Keratinocyte (primary cell): ENCODE data around the gene ZBTB7B. TPM values are rescaled to one million over a fixed set of nuclear protein-coding genes. Genes with fewer than 3 reads are reported as not detected.

ENCODE experiments used
- DNase-seq: peaks from one replicate; pipeline ENCODE4 v3.0.0-alpha.2; 2011; ENCODE audit warnings: low read depth, missing footprints, low spot score
- FAIRE-seq: peaks from 2 replicates; lab custom pipeline; 2011; peaks lifted over from hg19 to GRCh38; lab: Jason Lieb, UNC
- H2AFZ ChIP-seq: 2 replicates; pipeline ENCODE4 v1.6.0; 2012; ENCODE audit warnings: low read length, control low read depth, inconsistent platforms; ENCODE audit not compliant: control insufficient read depth
- H3K27ac ChIP-seq: 2 replicates; pipeline ENCODE4 v1.5.1; 2011; ENCODE audit warnings: low read length; ENCODE audit not compliant: control insufficient read depth, insufficient read depth
- H3K27me3 ChIP-seq: 3 replicates; pipeline ENCODE4 v1.6.0; 2011; ENCODE audit warnings: low read length; ENCODE audit not compliant: control insufficient read depth, insufficient read depth; ENCODE audit errors: extremely low read depth
- H3K36me3 ChIP-seq, 2 experiments: 2 replicates in 1 of 2; 3 replicates in 1 of 2; pipeline ENCODE4 v1.5.1; 2011; ENCODE audit warnings: low read length in 2 of 2, mild to moderate bottlenecking in 1 of 2; ENCODE audit not compliant: control insufficient read depth in 2 of 2, insufficient read depth in 2 of 2; ENCODE audit errors: extremely low read depth in 1 of 2
- H3K4me1 ChIP-seq: 3 replicates; pipeline ENCODE4 v1.5.1; 2011; ENCODE audit warnings: low read length; ENCODE audit not compliant: control insufficient read depth, insufficient read depth; ENCODE audit errors: extremely low read depth
- H3K4me2 ChIP-seq: 3 replicates; pipeline ENCODE4 v1.6.0; 2011; ENCODE audit warnings: low read depth, low read length; ENCODE audit not compliant: control insufficient read depth, insufficient read depth; ENCODE audit errors: extremely low read depth
- H3K4me3 ChIP-seq, 3 experiments: fragments of 200-600 bp in 1 of 3; sonication (generic) in 1 of 3; 2 replicates in 2 of 3; 3 replicates in 1 of 3; pipeline ENCODE4 v1.5.1; 2011 to 2016; ENCODE audit warnings: low read length in 3 of 3, mild to moderate bottlenecking in 3 of 3, control low read depth in 2 of 3, inconsistent platforms in 1 of 3, low read depth in 1 of 3, mixed read lengths in 1 of 3, mixed run types in 1 of 3, moderate library complexity in 1 of 3; ENCODE audit not compliant: control insufficient read depth in 2 of 3, insufficient read depth in 2 of 3; ENCODE audit errors: extremely low read depth in 1 of 3
- H3K79me2 ChIP-seq: 2 replicates; pipeline ENCODE4 v1.6.0; 2012; ENCODE audit warnings: low read length; ENCODE audit not compliant: control insufficient read depth, insufficient read depth
- H3K9ac ChIP-seq: 3 replicates; pipeline ENCODE4 v1.6.0; 2011; ENCODE audit warnings: low read length; ENCODE audit not compliant: control insufficient read depth, insufficient read depth; ENCODE audit errors: extremely low read depth
- H3K9me1 ChIP-seq: 3 replicates; pipeline ENCODE4 v1.6.0; 2011; ENCODE audit warnings: low read length; ENCODE audit not compliant: control insufficient read depth, insufficient read depth; ENCODE audit errors: extremely low read depth
- H3K9me3 ChIP-seq: 2 replicates; pipeline ENCODE4 v1.5.1; 2012; ENCODE audit warnings: low read depth, low read length; ENCODE audit not compliant: control insufficient read depth
- H4K20me1 ChIP-seq: 3 replicates; pipeline ENCODE4 v1.6.0; 2011; ENCODE audit warnings: low read length; ENCODE audit not compliant: control insufficient read depth, insufficient read depth; ENCODE audit errors: extremely low read depth
- EZH2 ChIP-seq: IDR thresholded peaks from one replicate; pipeline ENCODE4 v1.6.1; 2012; ENCODE audit warnings: inconsistent platforms, mild to moderate bottlenecking, low read length, moderate library complexity
- dilution Hi-C: fragments of 300-500 bp; cut with MboI; formaldehyde crosslinking; loops from one replicate; pipeline ENCODE4 v1.7.0; 2020; ENCODE audit warnings: low sequenced_read_pairs; ENCODE audit not compliant: extremely low pct_ligation_motif_present
- polyA plus RNA-seq, 5 experiments: library from polyadenylated mRNA; depleted of rRNA in 3 of 5; stranded (reverse) in 3 of 5; stranded (forward) in 1 of 5; unstranded in 1 of 5; fragments of >200 nt; gene quantifications; 1 replicate in 1 of 5; 2 replicates in 3 of 5; 3 replicates in 1 of 5; pipeline versions ENCODE4 v1.2.1 to v1.2.3, GENCODE V29; 2011 to 2012; ENCODE audit warnings: missing spikeins in 2 of 5, low read depth in 1 of 5, low replicate concordance in 1 of 5
- TF ChIP-seq, protein P1 (sequence below), 3 experiments: IDR thresholded peaks in 1 of 3; conservative IDR thresholded peaks in 1 of 3; optimal IDR thresholded peaks in 1 of 3; 2 replicates in 2 of 3; 3 replicates in 1 of 3; pipeline versions ENCODE3 to v1.5.1; 2011; ENCODE audit warnings: low read length in 3 of 3, mild to moderate bottlenecking in 3 of 3, moderate library complexity in 2 of 3, control low read depth in 1 of 3, inconsistent platforms in 1 of 3; ENCODE audit not compliant: insufficient read depth in 2 of 3; ENCODE audit errors: extremely low read depth in 1 of 3

Gene ZBTB7B
- polyA plus RNA-seq, 1 donor (not counting 4 experiments of a cell fraction or from before 2014, with no cell fraction given), result 20.9 TPM

DNA sequence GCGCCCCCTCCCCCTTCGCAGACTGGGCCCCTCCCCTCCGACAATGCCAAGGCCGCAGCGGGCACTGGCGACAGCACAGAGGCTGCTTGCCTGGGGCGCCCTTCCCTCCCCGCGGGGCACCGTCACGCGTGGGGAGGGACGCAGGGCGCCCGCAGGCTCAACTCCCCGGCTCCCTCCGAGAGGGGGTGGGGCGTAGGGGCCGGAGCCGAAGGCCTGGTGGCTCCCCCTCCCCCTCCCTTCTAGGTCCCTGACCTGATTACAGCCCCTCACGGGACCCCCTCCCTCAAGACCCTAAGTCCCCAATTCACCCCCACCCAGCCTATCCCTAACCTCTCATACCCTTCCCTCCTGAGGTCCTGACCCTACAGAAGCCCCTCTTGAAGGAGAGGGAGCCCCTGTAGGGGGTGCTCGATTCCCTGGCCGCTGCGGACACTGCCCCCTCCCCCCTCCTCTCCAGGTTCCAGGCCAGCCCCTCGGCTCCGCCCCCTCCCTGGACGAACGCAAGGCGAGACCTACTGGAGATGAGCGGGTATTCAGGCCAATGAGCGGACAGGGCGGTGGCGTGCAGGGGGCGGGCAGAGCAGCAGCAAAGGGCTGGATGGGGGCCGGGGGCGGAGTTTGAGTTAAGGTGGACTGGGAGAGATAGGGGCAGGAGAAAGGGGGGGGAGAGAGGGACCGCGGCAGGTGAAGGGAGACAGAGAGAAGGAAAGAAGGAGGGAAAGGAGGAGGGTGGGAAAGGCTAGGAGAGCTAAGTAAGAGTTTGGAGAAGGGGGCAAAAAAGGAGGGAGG is 733 bp upstream of the ZBTB7B start:
- dilution Hi-C loops, result no loop called here
- Histone ChIP-seq H3K36me3 (peaks cover under 1 to 7% of the 10 kb centered on the region in 2 experiments), H3K4me3 (peak overlapping the region; percentile 76 to 87 (median 83)), H3K27me3 (no peaks in the 10 kb centered on the region), H3K79me2 (peaks cover 39% of the 10 kb centered on the region), H3K9me3 (no peaks in the 10 kb centered on the region), H3K9ac (peak overlapping the region; percentile 75), H2AFZ (peak overlapping the region; percentile 90), H3K4me1 (peaks cover 40% of the 10 kb centered on the region), H3K27ac (peak overlapping the region; percentile 72), H4K20me1 (no peaks in the 10 kb centered on the region), H3K4me2 (peak overlapping the region; percentile 87), H3K9me1 (no peaks in the 10 kb centered on the region)
- DNase-seq (peak; percentile 97), FAIRE-seq (no peak)
- no peak for TF ChIP-seq EZH2
- TF ChIP-seq, protein P1, sequence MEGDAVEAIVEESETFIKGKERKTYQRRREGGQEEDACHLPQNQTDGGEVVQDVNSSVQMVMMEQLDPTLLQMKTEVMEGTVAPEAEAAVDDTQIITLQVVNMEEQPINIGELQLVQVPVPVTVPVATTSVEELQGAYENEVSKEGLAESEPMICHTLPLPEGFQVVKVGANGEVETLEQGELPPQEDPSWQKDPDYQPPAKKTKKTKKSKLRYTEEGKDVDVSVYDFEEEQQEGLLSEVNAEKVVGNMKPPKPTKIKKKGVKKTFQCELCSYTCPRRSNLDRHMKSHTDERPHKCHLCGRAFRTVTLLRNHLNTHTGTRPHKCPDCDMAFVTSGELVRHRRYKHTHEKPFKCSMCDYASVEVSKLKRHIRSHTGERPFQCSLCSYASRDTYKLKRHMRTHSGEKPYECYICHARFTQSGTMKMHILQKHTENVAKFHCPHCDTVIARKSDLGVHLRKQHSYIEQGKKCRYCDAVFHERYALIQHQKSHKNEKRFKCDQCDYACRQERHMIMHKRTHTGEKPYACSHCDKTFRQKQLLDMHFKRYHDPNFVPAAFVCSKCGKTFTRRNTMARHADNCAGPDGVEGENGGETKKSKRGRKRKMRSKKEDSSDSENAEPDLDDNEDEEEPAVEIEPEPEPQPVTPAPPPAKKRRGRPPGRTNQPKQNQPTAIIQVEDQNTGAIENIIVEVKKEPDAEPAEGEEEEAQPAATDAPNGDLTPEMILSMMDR (optimal IDR thresholded peaks at IDR 0.05 in 1 of 3, IDR thresholded peaks at IDR 0.05 in 1 of 3, conservative IDR thresholded peaks at IDR 0.05 in 1 of 3; ENCODE audit: extremely low read depth in 1 of 3, insufficient read depth in 2 of 3, low read length in 3 of 3), result peak in 1 of 3 experiments; percentile 50

DNA sequence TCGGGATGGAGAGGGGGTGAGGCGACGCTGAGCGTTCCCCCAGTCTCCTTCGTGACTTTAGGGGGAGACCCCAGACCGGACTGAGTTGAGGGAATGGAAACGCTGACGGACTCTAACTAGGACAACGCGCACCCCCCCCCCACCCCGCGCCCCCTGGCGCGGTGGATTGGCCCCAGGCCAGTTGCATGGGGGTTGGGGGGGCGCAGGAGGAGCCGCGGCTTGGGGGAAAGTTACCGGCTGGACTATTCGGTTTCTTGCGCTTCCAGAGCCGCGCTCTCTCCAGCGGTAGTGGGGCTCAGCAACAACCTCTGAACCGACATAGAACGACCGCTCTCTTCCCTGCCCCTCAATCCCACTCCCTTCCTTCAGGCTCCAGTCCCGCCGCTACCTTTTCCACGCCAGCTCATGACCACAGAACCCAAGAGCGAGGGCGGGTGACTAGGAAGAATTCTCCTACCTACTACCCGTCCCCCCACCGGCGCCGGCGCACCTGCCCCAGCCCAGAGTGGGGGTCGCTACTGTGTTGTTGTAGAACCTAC is 694 bp downstream of the ZBTB7B start:
- Histone ChIP-seq H3K36me3 (peaks cover 1 to 15% of the 10 kb centered on the region in 2 experiments), H3K4me1 (peaks cover 55% of the 10 kb centered on the region), H3K4me2 (peak overlapping the region; percentile 92), H3K9me1 (no peaks in the 10 kb centered on the region), H3K79me2 (peaks cover 54% of the 10 kb centered on the region), H3K4me3 (peak overlapping the region; percentile 81 to 99 (median 81)), H2AFZ (no peak overlapping the region), H3K27me3 (no peaks in the 10 kb centered on the region), H4K20me1 (no peaks in the 10 kb centered on the region), H3K9ac (peak overlapping the region; percentile 89), H3K9me3 (no peaks in the 10 kb centered on the region), H3K27ac (peak overlapping the region; percentile 81)
- FAIRE-seq (no peak), DNase-seq (no peak)
- no peak for TF ChIP-seq EZH2
- TF ChIP-seq, protein P1 (optimal IDR thresholded peaks at IDR 0.05 in 1 of 3, IDR thresholded peaks at IDR 0.05 in 1 of 3, conservative IDR thresholded peaks at IDR 0.05 in 1 of 3; ENCODE audit: extremely low read depth in 1 of 3, insufficient read depth in 2 of 3, low read length in 3 of 3), result no peak
- dilution Hi-C loops, result no loop called here
